Activated B cell treated with CpG ODN at 0.5 μM for 24 hours (primary cell): ENCODE data around the gene PCNT. TPM values are rescaled to one million over a fixed set of nuclear protein-coding genes. Genes with fewer than 3 reads are reported as not detected.

Experiments used
- ATAC-seq: fragments of 200-7000 bp; cut with Tn5 transposase; one replicate; pipeline ENCODE4 v1.10.0; 2021; ENCODE audit warnings: low read depth, mild to moderate bottlenecking, moderate library complexity
- CTCF ChIA-PET: fragments of 350-600 bp; sonication (Branson Sonifier 250); formaldehyde crosslinking; loops from one replicate; lab custom pipeline; 2021; ENCODE audit warnings: antibody characterized with exemption; lab: Charles Lee
- POLR2A ChIA-PET: fragments of 350-600 bp; sonication (Branson Sonifier 250); formaldehyde crosslinking; loops from one replicate; lab custom pipeline; 2021; ENCODE audit warnings: antibody characterized with exemption; lab: Charles Lee
- DNase-seq: peaks from one replicate; pipeline ENCODE4 v3.0.0; 2022
- H3K27ac Mint-ChIP-seq: one replicate; pipeline ENCODE4 v1.8.0; 2020; ENCODE audit warnings: mixed read lengths
- H3K27me3 Mint-ChIP-seq: one replicate; pipeline ENCODE4 v1.8.0; 2021; ENCODE audit warnings: mixed read lengths
- H3K36me3 Mint-ChIP-seq: one replicate; pipeline ENCODE4 v1.8.0; 2021; ENCODE audit warnings: low read depth, mixed read lengths
- H3K4me1 Mint-ChIP-seq: one replicate; pipeline ENCODE4 v1.8.0; 2021; ENCODE audit warnings: mixed read lengths
- H3K4me3 Mint-ChIP-seq: one replicate; pipeline ENCODE4 v1.8.0; 2020; ENCODE audit warnings: mild to moderate bottlenecking, mixed read lengths
- H3K9me3 Mint-ChIP-seq: one replicate; pipeline ENCODE4 v1.8.0; 2020; ENCODE audit warnings: mixed read lengths
- CTCF ChIP-seq: fragments of 200-600 bp; IDR thresholded peaks from one replicate; pipeline ENCODE4 v1.8.0; 2022; ENCODE audit warnings: antibody characterized with exemption, mild to moderate bottlenecking
- intact Hi-C: fragments of 100-400 bp; cut with micrococcal nuclease; formaldehyde crosslinking; loops from one replicate; pipeline ENCODE4 v1.15.1; 2024
- total RNA-seq: library from RNA; stranded (reverse); gene quantifications from 2 replicates; pipeline ENCODE4 v1.2.3, GENCODE V29; 2022

Gene PCNT
- total RNA-seq, 1 donor from 2014 or later: 39.7 TPM

GRCh38 chr21:46468108-46468774 is 144.3 kb downstream of the PCNT start:
- CTCF ChIA-PET: no interaction called here
- H3K27ac Mint-ChIP-seq: no peak overlapping the region
- TF ChIP-seq CTCF: no peak
- H3K36me3 Mint-ChIP-seq: peaks cover 13% of the 10 kb centered on the region
- DNase-seq: no peak
- peaks cover 16% of the 10 kb centered on the region for H3K4me1 Mint-ChIP-seq
- intact Hi-C loops: no loop called here
- no peaks in the 10 kb centered on the region for H3K27me3 Mint-ChIP-seq
- no peak for ATAC-seq
- POLR2A ChIA-PET: no interaction called here
- no peaks in the 10 kb centered on the region for H3K9me3 Mint-ChIP-seq
- H3K4me3 Mint-ChIP-seq: no peak overlapping the region

- Mint-ChIP-seq H3K4me3 (no peak overlapping the region), H3K9me3 (no peaks in the 10 kb centered on the region), H3K4me1 (peaks cover 23% of the 10 kb centered on the region), H3K36me3 (peaks cover 9% of the 10 kb centered on the region), H3K27ac (no peak overlapping the region), H3K27me3 (no peaks in the 10 kb centered on the region)
- DNase-seq (no peak), ATAC-seq (no peak)
- no peak for TF ChIP-seq CTCF
- intact Hi-C loops: no loop called here
- POLR2A ChIA-PET: no interaction called here
- CTCF ChIA-PET: no interaction called here
Observed at GRCh38 chr21:46469275-46469674, 145.3 kb downstream of the PCNT start.

GRCh38 chr21:46471514-46471913 is 147.6 kb downstream of the PCNT start:
- TF ChIP-seq CTCF: no peak
- Mint-ChIP-seq H3K27ac (no peak overlapping the region), H3K4me1 (peaks cover 30% of the 10 kb centered on the region), H3K36me3 (peaks cover 5% of the 10 kb centered on the region), H3K9me3 (no peaks in the 10 kb centered on the region), H3K4me3 (no peak overlapping the region), H3K27me3 (no peaks in the 10 kb centered on the region)
- ChIA-PET POLR2A (no interaction called here), CTCF (no interaction called here)
- intact Hi-C loops: no loop called here
- no peak for ATAC-seq
- DNase-seq: no peak

GRCh38 chr21:46472246-46472645 is 148.3 kb downstream of the PCNT start:
- DNase-seq: no peak
- H3K36me3 Mint-ChIP-seq: peaks cover 7% of the 10 kb centered on the region
- POLR2A ChIA-PET: no interaction called here
- H3K9me3 Mint-ChIP-seq: no peaks in the 10 kb centered on the region
- H3K4me3 Mint-ChIP-seq: no peak overlapping the region
- TF ChIP-seq CTCF: no peak
- CTCF ChIA-PET: no interaction called here
- H3K4me1 Mint-ChIP-seq: peaks cover 30% of the 10 kb centered on the region
- no peak for ATAC-seq
- peak overlapping the region; percentile 62 for H3K27ac Mint-ChIP-seq
- no peaks in the 10 kb centered on the region for H3K27me3 Mint-ChIP-seq
- intact Hi-C loops: no loop called here

GRCh38 chr21:46474382-46474781 is 150.4 kb downstream of the PCNT start:
- intact Hi-C loops: no loop called here
- CTCF ChIA-PET: no interaction called here
- no peak overlapping the region for H3K27ac Mint-ChIP-seq
- TF ChIP-seq CTCF: no peak
- ATAC-seq (no peak), DNase-seq (no peak)
- H3K4me3 Mint-ChIP-seq: no peak overlapping the region
- peaks cover 15% of the 10 kb centered on the region for H3K36me3 Mint-ChIP-seq
- POLR2A ChIA-PET: no interaction called here
- no peaks in the 10 kb centered on the region for H3K9me3 Mint-ChIP-seq
- H3K27me3 Mint-ChIP-seq: no peaks in the 10 kb centered on the region
- H3K4me1 Mint-ChIP-seq: peaks cover 30% of the 10 kb centered on the region
